Fibroblast of lung (primary cell): ENCODE measurements around the gene BTBD9. TPM values are rescaled to one million over a fixed set of nuclear protein-coding genes. Genes with fewer than 3 reads are reported as not detected.

ENCODE experiments used
- DNase-seq, 2 donors: peaks; one replicate each; pipeline versions ENCODE4 v3.0.0 to v3.0.0-alpha.2; 2010; ENCODE audit warnings: low read depth in 2 of 2
- H2AFZ ChIP-seq: 2 replicates; pipeline ENCODE4 v1.5.1; 2012; ENCODE audit warnings: low read length, control low read depth, inconsistent platforms
- H3K27ac ChIP-seq: 2 replicates; pipeline ENCODE4 v1.5.1; 2011; ENCODE audit warnings: low read length, control low read depth; ENCODE audit not compliant: insufficient read depth
- H3K27me3 ChIP-seq: 2 replicates; pipeline ENCODE4 v1.5.1; 2011; ENCODE audit warnings: mild to moderate bottlenecking, low read length; ENCODE audit not compliant: control insufficient read depth, insufficient read depth
- H3K36me3 ChIP-seq: 2 replicates; pipeline ENCODE4 v1.5.1; 2011; ENCODE audit warnings: low read length; ENCODE audit not compliant: control insufficient read depth, insufficient read depth
- H3K4me1 ChIP-seq: 2 replicates; pipeline ENCODE4 v1.5.1; 2011; ENCODE audit warnings: low read length; ENCODE audit not compliant: control insufficient read depth, insufficient read depth; ENCODE audit errors: extremely low read depth
- H3K4me2 ChIP-seq: 2 replicates; pipeline ENCODE4 v1.5.1; 2011; ENCODE audit warnings: low read length, control low read depth; ENCODE audit not compliant: insufficient read depth; ENCODE audit errors: extremely low read depth
- H3K4me3 ChIP-seq, 4 experiments: fragments of 200-600 bp in 1 of 4; sonication (generic) in 1 of 4; replicated peaks in 1 of 4; 2 replicates each; pipeline ENCODE4 v1.5.1; 2011 to 2016; ENCODE audit warnings: low read length in 4 of 4, low read depth in 3 of 4, mild to moderate bottlenecking in 3 of 4, control low read depth in 2 of 4, inconsistent platforms in 1 of 4, mixed read lengths in 1 of 4; ENCODE audit not compliant: insufficient read depth in 1 of 4; ENCODE audit errors: control extremely low read depth in 1 of 4
- H3K79me2 ChIP-seq: 2 replicates; pipeline ENCODE4 v1.5.1; 2012; ENCODE audit warnings: mild to moderate bottlenecking, low read length, inconsistent platforms; ENCODE audit not compliant: control insufficient read depth, insufficient read depth
- H3K9ac ChIP-seq: 2 replicates; pipeline ENCODE4 v1.5.1; 2011; ENCODE audit warnings: mild to moderate bottlenecking, low read length, control low read depth; ENCODE audit not compliant: insufficient read depth
- H3K9me3 ChIP-seq: 2 replicates; pipeline ENCODE4 v1.5.1; 2012; ENCODE audit warnings: low read depth, low read length; ENCODE audit not compliant: control insufficient read depth, insufficient read depth
- H4K20me1 ChIP-seq: 2 replicates; pipeline ENCODE4 v1.5.1; 2011; ENCODE audit warnings: low read length; ENCODE audit not compliant: control insufficient read depth, insufficient read depth; ENCODE audit errors: extremely low read depth
- CTCF ChIP-seq, 2 donors: IDR thresholded peaks in 1 of 2; conservative IDR thresholded peaks in 1 of 2; 1 replicate in 1 of 2; 2 replicates in 1 of 2; pipeline ENCODE4 v1.5.1; 2011 to 2012; ENCODE audit warnings: low read length in 2 of 2, control low read depth in 1 of 2, inconsistent platforms in 1 of 2, low read depth in 1 of 2, mild to moderate bottlenecking in 1 of 2
- EZH2 ChIP-seq: IDR thresholded peaks from 2 replicates; pipeline ENCODE4 v1.5.1; 2012; ENCODE audit warnings: low read length, control low read depth, mild to moderate bottlenecking; ENCODE audit errors: missing control alignments
- polyA plus RNA-seq, 2 donors: library from polyadenylated mRNA; depleted of rRNA in 1 of 2; stranded (reverse) in 1 of 2; unstranded in 1 of 2; fragments of >200 nt; gene quantifications; 2 replicates each; pipeline ENCODE4 v1.2.1, GENCODE V29; 2011 to 2012; ENCODE audit warnings: missing spikeins in 1 of 2
- total RNA-seq: library from RNA; depleted of rRNA; stranded (reverse); fragments of >200 nt; gene quantifications from 2 replicates; pipeline ENCODE4 v1.2.1, GENCODE V29; 2014

The BTBD9 gene
- total and polyA plus RNA-seq, 2 donors (not counting 1 experiment from before 2014, with no cell fraction given) = 7.7 to 13.4 TPM

- H3K79me2 ChIP-seq = no peaks in the 10 kb centered on the region
- no peak overlapping the region for H3K4me2 ChIP-seq
- H3K4me1 ChIP-seq = no peaks in the 10 kb centered on the region
- no peak overlapping the region for H3K4me3 ChIP-seq
- no peak overlapping the region for H3K9ac ChIP-seq
- H2AFZ ChIP-seq = no peak overlapping the region
- TF ChIP-seq CTCF (conservative IDR thresholded peaks at IDR 0.05 in 1 of 2, IDR thresholded peaks at IDR 0.05 in 1 of 2; ENCODE audit: low read depth in 1 of 2, low read length in 2 of 2) = no peak
- TF ChIP-seq EZH2 = no peak
- peaks cover 2% of the 10 kb centered on the region for H4K20me1 ChIP-seq
- no peaks in the 10 kb centered on the region for H3K9me3 ChIP-seq
- no peaks in the 10 kb centered on the region for H3K36me3 ChIP-seq
- no peak overlapping the region for H3K27ac ChIP-seq
- DNase-seq = peak in 1 of 2 donors; percentile 29
- H3K27me3 ChIP-seq = no peaks in the 10 kb centered on the region
Measured at GRCh38 chr6:38634518-38634917, 5.2 kb downstream of the BTBD9 start.

- H3K79me2 ChIP-seq = no peaks in the 10 kb centered on the region
Measured at GRCh38 chr6:38632490-38632889, 7.2 kb downstream of the BTBD9 start.

GRCh38 chr6:38631186-38631783 lies 8.4 kb downstream of the BTBD9 start:
- no peaks in the 10 kb centered on the region for H3K4me1 ChIP-seq
- no peak for TF ChIP-seq EZH2
- no peak for TF ChIP-seq CTCF (conservative IDR thresholded peaks at IDR 0.05 in 1 of 2, IDR thresholded peaks at IDR 0.05 in 1 of 2; ENCODE audit: low read depth in 1 of 2, low read length in 2 of 2)
- H3K36me3 ChIP-seq = no peaks in the 10 kb centered on the region
- no peaks in the 10 kb centered on the region for H3K9me3 ChIP-seq
- no peaks in the 10 kb centered on the region for H3K79me2 ChIP-seq
- no peak overlapping the region for H3K4me2 ChIP-seq
- H3K27ac ChIP-seq = no peak overlapping the region
- H2AFZ ChIP-seq = no peak overlapping the region
- no peak overlapping the region for H3K9ac ChIP-seq
- peak in 1 of 2 donors; percentile 39 for DNase-seq
- peaks cover 2% of the 10 kb centered on the region for H4K20me1 ChIP-seq
- H3K27me3 ChIP-seq = no peaks in the 10 kb centered on the region
- H3K4me3 ChIP-seq = no peak overlapping the region

More at GRCh38 chr6:38632490-38632889, 7.2 kb downstream of the BTBD9 start:
- Histone ChIP-seq H3K27me3 (no peaks in the 10 kb centered on the region), H3K4me2 (no peak overlapping the region), H4K20me1 (peaks cover 2% of the 10 kb centered on the region), H3K4me3 (no peak overlapping the region), H2AFZ (no peak overlapping the region), H3K9me3 (no peaks in the 10 kb centered on the region), H3K9ac (no peak overlapping the region), H3K27ac (no peak overlapping the region), H3K36me3 (no peaks in the 10 kb centered on the region), H3K4me1 (no peaks in the 10 kb centered on the region)
- TF ChIP-seq EZH2 = no peak
- no peak for TF ChIP-seq CTCF (conservative IDR thresholded peaks at IDR 0.05 in 1 of 2, IDR thresholded peaks at IDR 0.05 in 1 of 2; ENCODE audit: low read depth in 1 of 2, low read length in 2 of 2)
- DNase-seq = no peak
